ENCODE data around the gene EPHB2.

DNA sequence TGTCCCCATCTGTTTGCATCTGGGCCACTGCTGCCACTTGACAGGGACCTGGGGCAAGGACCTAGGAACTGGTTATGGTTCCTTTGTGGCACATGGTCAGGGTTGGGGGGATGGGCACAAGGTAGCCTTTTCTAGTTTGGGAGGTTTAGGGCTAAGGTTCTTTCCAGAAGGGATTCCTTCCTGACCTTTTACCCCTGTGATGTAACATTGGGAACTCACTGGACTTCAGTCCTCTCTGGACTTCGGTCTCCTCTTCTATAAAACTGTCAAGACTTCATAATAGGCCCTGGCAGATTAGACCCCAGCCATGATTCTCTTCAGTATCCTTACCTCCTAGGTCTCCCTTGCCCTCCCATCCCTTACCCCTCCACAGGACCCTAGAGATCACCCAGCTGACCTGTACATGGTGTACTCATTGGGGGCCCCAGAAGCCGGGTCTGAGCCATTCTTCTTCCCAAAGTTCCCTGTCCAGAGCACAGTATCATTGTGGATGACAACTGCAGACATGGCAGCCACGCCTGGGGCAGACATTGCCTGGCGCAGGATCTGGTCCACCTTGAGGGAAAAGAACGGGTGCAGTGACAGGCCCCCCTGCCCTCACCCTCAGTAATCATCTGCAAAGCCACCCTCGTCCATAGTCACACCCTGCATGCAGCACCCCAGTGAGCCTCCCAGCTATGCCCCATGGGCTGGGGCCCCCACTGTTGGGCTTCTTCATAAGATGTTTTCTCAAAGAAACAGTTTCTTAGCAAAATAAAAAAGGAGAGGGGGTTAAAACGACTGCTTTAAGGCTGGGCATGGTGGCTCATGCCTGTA is 249.1 kb downstream of the EPHB2 start:
- no peak for TF ChIP-seq ZNF335 (tag by site-specific recombination; conservative IDR thresholded peaks at IDR 0.05)
- TF ChIP-seq, protein P1, sequence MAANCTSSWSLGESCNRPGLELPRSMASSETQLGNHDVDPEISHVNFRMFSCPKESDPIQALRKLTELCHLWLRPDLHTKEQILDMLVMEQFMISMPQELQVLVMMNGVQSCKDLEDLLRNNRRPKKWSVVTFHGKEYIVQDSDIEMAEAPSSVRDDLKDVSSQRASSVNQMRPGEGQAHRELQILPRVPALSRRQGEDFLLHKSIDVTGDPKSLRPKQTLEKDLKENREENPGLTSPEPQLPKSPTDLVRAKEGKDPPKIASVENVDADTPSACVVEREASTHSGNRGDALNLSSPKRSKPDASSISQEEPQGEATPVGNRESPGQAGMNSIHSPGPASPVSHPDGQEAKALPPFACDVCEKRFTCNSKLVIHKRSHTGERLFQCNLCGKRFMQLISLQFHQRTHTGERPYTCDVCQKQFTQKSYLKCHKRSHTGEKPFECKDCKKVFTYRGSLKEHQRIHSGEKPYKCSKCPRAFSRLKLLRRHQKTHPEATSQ (tag by site-specific recombination; IDR thresholded peaks at IDR 0.05), result no peak
- TF ChIP-seq, protein P2, sequence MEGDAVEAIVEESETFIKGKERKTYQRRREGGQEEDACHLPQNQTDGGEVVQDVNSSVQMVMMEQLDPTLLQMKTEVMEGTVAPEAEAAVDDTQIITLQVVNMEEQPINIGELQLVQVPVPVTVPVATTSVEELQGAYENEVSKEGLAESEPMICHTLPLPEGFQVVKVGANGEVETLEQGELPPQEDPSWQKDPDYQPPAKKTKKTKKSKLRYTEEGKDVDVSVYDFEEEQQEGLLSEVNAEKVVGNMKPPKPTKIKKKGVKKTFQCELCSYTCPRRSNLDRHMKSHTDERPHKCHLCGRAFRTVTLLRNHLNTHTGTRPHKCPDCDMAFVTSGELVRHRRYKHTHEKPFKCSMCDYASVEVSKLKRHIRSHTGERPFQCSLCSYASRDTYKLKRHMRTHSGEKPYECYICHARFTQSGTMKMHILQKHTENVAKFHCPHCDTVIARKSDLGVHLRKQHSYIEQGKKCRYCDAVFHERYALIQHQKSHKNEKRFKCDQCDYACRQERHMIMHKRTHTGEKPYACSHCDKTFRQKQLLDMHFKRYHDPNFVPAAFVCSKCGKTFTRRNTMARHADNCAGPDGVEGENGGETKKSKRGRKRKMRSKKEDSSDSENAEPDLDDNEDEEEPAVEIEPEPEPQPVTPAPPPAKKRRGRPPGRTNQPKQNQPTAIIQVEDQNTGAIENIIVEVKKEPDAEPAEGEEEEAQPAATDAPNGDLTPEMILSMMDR (tag by site-specific recombination; IDR thresholded peaks at IDR 0.05), result no peak
- no peak for TF ChIP-seq ZNF366 (tag by site-specific recombination; conservative IDR thresholded peaks at IDR 0.05)
- TF ChIP-seq ZNF549 (tag by site-specific recombination; IDR thresholded peaks at IDR 0.05), result no peak
- TF ChIP-seq ZNF302 (tag by site-specific recombination; IDR thresholded peaks at IDR 0.05; ENCODE audit: low read depth), result no peak
- TF ChIP-seq ZNF629 (tag by site-specific recombination; IDR thresholded peaks at IDR 0.05), result no peak
- no peak for TF ChIP-seq KLF1 (tag by site-specific recombination; IDR thresholded peaks at IDR 0.05)
- no peak for TF ChIP-seq EGR2 (tag by site-specific recombination; IDR thresholded peaks at IDR 0.05; ENCODE audit: low read depth)

Data from HEK293 (cell line).